Measurements from ENCODE around the gene CLDN11. TPM values are rescaled to one million over a fixed set of nuclear protein-coding genes. Genes with fewer than 3 reads are reported as not detected.

CLDN11 gene
- total RNA-seq, 1 experiment from 2014 or later: 12.1 TPM

DNA sequence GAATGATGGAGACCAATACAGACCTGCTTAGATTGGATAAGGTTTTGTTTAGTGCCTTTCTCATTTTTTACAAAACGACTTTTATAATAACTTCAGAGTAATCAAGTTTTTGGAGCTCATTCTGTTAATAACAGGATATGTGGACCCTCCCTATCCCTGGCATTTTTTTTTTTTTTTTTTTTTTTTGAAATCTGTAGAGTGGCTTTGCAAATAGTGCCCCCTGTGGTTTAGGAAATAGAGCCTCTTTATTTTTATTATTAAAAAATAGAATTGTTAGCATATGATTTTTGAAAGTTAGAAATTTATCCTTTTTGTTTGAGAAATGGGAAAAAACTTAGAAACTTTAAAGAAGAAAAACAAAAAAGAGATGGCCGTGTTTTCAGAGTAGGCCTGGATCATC, 49.7 kb upstream of the CLDN11 start:
- no peak for DNase-seq (ENCODE audit: low spot score)
- Mint-ChIP-seq H3K27ac (no peak overlapping the region), H3K36me3 (peaks cover 42% of the 10 kb centered on the region), H3K4me1 (peaks cover 59% of the 10 kb centered on the region), H3K27me3 (ENCODE audit: low read depth) (no peaks in the 10 kb centered on the region), H3K9me3 (no peaks in the 10 kb centered on the region), H3K4me3 (peak overlapping the region; percentile 12; the same call in 1 of the 2 replicates)
- TF ChIP-seq, protein P1, sequence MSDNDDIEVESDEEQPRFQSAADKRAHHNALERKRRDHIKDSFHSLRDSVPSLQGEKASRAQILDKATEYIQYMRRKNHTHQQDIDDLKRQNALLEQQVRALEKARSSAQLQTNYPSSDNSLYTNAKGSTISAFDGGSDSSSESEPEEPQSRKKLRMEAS (CRISPR knock-in tag; IDR thresholded peaks at IDR 0.05): no peak
- ChIA-PET POLR2A (no interaction called here), CTCF (interaction anchor here (1.0 kb wide), 1 partner anchor 60 kb away, joined by 4 read pairs; no protein-coding TSS in a partner anchor)
- no peak for ATAC-seq

DNA sequence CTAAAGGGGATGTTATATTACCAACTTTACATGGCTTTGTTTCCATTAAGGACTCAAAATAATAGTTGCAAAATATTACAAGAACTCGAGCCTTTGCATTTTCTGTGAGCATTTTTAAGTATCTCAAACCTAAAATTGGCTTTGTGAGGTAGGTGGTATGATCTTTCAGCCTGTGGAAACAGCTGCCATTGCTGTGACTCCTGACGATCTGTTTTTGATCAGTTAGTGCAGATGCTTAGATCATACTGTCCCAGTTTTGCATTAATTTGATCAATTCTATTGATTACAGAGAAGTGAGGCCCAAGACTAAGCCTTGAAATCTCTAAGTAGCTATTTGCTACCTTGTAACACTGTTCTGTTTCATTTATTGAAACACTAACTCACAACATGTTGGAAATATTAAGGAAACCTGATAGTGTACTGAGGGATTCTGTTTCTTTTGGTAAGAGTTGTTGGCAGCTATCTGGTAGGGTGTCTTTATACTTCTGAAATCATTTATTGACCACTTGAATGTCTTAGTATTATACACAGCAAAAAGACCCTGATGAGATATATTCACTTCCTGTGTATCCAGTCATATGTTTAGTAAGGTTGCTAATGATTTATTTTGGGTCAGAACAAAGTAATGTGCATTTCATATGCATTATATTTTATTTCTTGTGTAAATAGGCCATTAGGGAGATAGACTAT, 46.3 kb upstream of the CLDN11 start:
- Mint-ChIP-seq H3K27ac (peak overlapping the region; percentile 47), H3K9me3 (no peaks in the 10 kb centered on the region), H3K27me3 (ENCODE audit: low read depth) (no peaks in the 10 kb centered on the region), H3K36me3 (peaks cover 32% of the 10 kb centered on the region), H3K4me1 (peaks cover 54% of the 10 kb centered on the region), H3K4me3 (no peak overlapping the region)
- TF ChIP-seq, protein P2, sequence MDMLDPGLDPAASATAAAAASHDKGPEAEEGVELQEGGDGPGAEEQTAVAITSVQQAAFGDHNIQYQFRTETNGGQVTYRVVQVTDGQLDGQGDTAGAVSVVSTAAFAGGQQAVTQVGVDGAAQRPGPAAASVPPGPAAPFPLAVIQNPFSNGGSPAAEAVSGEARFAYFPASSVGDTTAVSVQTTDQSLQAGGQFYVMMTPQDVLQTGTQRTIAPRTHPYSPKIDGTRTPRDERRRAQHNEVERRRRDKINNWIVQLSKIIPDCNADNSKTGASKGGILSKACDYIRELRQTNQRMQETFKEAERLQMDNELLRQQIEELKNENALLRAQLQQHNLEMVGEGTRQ (CRISPR knock-in tag; IDR thresholded peaks at IDR 0.05): no peak
- TF ChIP-seq NR1H2 (CRISPR knock-in tag; IDR thresholded peaks at IDR 0.05): no peak
- no peak for TF ChIP-seq ETV6 (CRISPR knock-in tag; IDR thresholded peaks at IDR 0.05)
- no peak for TF ChIP-seq ZNF317 (CRISPR knock-in tag; IDR thresholded peaks at IDR 0.05; ENCODE audit: borderline replicate concordance, low read depth)
- TF ChIP-seq, protein P3, sequence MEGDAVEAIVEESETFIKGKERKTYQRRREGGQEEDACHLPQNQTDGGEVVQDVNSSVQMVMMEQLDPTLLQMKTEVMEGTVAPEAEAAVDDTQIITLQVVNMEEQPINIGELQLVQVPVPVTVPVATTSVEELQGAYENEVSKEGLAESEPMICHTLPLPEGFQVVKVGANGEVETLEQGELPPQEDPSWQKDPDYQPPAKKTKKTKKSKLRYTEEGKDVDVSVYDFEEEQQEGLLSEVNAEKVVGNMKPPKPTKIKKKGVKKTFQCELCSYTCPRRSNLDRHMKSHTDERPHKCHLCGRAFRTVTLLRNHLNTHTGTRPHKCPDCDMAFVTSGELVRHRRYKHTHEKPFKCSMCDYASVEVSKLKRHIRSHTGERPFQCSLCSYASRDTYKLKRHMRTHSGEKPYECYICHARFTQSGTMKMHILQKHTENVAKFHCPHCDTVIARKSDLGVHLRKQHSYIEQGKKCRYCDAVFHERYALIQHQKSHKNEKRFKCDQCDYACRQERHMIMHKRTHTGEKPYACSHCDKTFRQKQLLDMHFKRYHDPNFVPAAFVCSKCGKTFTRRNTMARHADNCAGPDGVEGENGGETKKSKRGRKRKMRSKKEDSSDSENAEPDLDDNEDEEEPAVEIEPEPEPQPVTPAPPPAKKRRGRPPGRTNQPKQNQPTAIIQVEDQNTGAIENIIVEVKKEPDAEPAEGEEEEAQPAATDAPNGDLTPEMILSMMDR (IDR thresholded peaks at IDR 0.05): no peak
- TF ChIP-seq ZNF138 (CRISPR knock-in tag; conservative IDR thresholded peaks at IDR 0.05): no peak
- TF ChIP-seq TEAD4 (CRISPR knock-in tag; IDR thresholded peaks at IDR 0.05): no peak
- TF ChIP-seq, protein P4, sequence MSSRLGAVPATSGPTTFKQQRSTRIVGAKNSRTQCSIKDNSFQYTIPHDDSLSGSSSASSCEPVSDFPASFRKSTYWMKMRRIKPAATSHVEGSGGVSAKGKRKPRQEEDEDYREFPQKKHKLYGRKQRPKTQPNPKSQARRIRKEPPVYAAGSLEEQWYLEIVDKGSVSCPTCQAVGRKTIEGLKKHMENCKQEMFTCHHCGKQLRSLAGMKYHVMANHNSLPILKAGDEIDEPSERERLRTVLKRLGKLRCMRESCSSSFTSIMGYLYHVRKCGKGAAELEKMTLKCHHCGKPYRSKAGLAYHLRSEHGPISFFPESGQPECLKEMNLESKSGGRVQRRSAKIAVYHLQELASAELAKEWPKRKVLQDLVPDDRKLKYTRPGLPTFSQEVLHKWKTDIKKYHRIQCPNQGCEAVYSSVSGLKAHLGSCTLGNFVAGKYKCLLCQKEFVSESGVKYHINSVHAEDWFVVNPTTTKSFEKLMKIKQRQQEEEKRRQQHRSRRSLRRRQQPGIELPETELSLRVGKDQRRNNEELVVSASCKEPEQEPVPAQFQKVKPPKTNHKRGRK (CRISPR knock-in tag; IDR thresholded peaks at IDR 0.05; ENCODE audit: borderline replicate concordance): no peak
- TF ChIP-seq OVOL2 (CRISPR knock-in tag; IDR thresholded peaks at IDR 0.05; ENCODE audit: borderline replicate concordance): no peak
- TF ChIP-seq, protein P5, sequence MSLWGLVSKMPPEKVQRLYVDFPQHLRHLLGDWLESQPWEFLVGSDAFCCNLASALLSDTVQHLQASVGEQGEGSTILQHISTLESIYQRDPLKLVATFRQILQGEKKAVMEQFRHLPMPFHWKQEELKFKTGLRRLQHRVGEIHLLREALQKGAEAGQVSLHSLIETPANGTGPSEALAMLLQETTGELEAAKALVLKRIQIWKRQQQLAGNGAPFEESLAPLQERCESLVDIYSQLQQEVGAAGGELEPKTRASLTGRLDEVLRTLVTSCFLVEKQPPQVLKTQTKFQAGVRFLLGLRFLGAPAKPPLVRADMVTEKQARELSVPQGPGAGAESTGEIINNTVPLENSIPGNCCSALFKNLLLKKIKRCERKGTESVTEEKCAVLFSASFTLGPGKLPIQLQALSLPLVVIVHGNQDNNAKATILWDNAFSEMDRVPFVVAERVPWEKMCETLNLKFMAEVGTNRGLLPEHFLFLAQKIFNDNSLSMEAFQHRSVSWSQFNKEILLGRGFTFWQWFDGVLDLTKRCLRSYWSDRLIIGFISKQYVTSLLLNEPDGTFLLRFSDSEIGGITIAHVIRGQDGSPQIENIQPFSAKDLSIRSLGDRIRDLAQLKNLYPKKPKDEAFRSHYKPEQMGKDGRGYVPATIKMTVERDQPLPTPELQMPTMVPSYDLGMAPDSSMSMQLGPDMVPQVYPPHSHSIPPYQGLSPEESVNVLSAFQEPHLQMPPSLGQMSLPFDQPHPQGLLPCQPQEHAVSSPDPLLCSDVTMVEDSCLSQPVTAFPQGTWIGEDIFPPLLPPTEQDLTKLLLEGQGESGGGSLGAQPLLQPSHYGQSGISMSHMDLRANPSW (CRISPR knock-in tag; conservative IDR thresholded peaks at IDR 0.05; ENCODE audit: low read depth): no peak
- no peak for TF ChIP-seq ZNF423 (CRISPR knock-in tag; IDR thresholded peaks at IDR 0.05)
- TF ChIP-seq ZNF671 (CRISPR knock-in tag; IDR thresholded peaks at IDR 0.05): no peak
- TF ChIP-seq ZNF263 (CRISPR knock-in tag; IDR thresholded peaks at IDR 0.05; ENCODE audit: low read depth): no peak
- no peak for TF ChIP-seq CREM (CRISPR knock-in tag; IDR thresholded peaks at IDR 0.05)
- no peak for TF ChIP-seq ESRRA (CRISPR knock-in tag; IDR thresholded peaks at IDR 0.05; ENCODE audit: borderline replicate concordance)
- TF ChIP-seq, protein P6, sequence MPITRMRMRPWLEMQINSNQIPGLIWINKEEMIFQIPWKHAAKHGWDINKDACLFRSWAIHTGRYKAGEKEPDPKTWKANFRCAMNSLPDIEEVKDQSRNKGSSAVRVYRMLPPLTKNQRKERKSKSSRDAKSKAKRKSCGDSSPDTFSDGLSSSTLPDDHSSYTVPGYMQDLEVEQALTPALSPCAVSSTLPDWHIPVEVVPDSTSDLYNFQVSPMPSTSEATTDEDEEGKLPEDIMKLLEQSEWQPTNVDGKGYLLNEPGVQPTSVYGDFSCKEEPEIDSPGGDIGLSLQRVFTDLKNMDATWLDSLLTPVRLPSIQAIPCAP (CRISPR knock-in tag; IDR thresholded peaks at IDR 0.05): no peak
- TF ChIP-seq, protein P7, sequence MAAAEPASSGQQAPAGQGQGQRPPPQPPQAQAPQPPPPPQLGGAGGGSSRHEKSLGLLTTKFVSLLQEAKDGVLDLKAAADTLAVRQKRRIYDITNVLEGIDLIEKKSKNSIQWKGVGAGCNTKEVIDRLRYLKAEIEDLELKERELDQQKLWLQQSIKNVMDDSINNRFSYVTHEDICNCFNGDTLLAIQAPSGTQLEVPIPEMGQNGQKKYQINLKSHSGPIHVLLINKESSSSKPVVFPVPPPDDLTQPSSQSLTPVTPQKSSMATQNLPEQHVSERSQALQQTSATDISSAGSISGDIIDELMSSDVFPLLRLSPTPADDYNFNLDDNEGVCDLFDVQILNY (CRISPR knock-in tag; IDR thresholded peaks at IDR 0.05): no peak
- TF ChIP-seq JUN (CRISPR knock-in tag; IDR thresholded peaks at IDR 0.05): no peak
- TF ChIP-seq, protein P8, sequence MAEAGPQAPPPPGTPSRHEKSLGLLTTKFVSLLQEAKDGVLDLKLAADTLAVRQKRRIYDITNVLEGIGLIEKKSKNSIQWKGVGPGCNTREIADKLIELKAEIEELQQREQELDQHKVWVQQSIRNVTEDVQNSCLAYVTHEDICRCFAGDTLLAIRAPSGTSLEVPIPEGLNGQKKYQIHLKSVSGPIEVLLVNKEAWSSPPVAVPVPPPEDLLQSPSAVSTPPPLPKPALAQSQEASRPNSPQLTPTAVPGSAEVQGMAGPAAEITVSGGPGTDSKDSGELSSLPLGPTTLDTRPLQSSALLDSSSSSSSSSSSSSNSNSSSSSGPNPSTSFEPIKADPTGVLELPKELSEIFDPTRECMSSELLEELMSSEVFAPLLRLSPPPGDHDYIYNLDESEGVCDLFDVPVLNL (CRISPR knock-in tag; IDR thresholded peaks at IDR 0.05; ENCODE audit: borderline replicate concordance, low read depth): no peak
- DNase-seq (ENCODE audit: low spot score): no peak
- ChIA-PET POLR2A (no interaction called here), CTCF (no interaction called here)
- no peak for ATAC-seq

Data from WTC11 (cell line).